Endometrial microvascular endothelial cells (primary cell): ENCODE measurements around the gene NLRC4. TPM values are rescaled to one million over a fixed set of nuclear protein-coding genes. Genes with fewer than 3 reads are reported as not detected.

Experiments
- in situ Hi-C: cut with HindIII; loops from 2 replicates; pipeline ENCODE4 v1.10.0; 2017; ENCODE audit warnings: low sequenced_read_pairs, low pct_unique_long_range_greater_than_20kb; ENCODE audit errors: inconsistent ontology term
- total RNA-seq: library from RNA; depleted of rRNA; stranded (reverse); fragments of >200 nt; gene quantifications from one replicate; pipeline ENCODE4 v1.2.3, GENCODE V29; 2015; ENCODE audit errors: inconsistent ontology term

Gene NLRC4
- total RNA-seq, 1 donor from 2014 or later: not detected

- in situ Hi-C loops: no loop called here
Observed at GRCh38 chr2:32182667-32183066, 82.0 kb downstream of the NLRC4 start.

Other genes starting within 250 kb of the NLRC4 start
- 102 TPM for gene DPY30, start 225.1 kb downstream of the NLRC4 start, total RNA-seq
- 16.4 TPM for gene SPAST, start 201.3 kb downstream of the NLRC4 start, total RNA-seq
- gene SLC30A6, start 99.0 kb downstream of the NLRC4 start, total RNA-seq: 21.1 TPM
- 25.8 TPM for gene YIPF4, start 13.0 kb upstream of the NLRC4 start, total RNA-seq
- gene BIRC6, start 92.1 kb upstream of the NLRC4 start, total RNA-seq: 65.0 TPM